Measurements from ENCODE around the gene KDM5C. TPM values are rescaled to one million over a fixed set of nuclear protein-coding genes. Genes with fewer than 3 reads are reported as not detected.

KDM5C gene
- total and polyA plus RNA-seq, 10 donors: 10.4 to 165 (median 114) TPM

GRCh38 chrX:53257670-53258423 lies 32.8 kb upstream of the KDM5C start:
- TF ChIP-seq POLR2AphosphoS5 (IDR thresholded peaks at IDR 0.05) (no peak), POLR2A (IDR thresholded peaks at IDR 0.05) (no peak)
- TF ChIP-seq, protein P1, sequence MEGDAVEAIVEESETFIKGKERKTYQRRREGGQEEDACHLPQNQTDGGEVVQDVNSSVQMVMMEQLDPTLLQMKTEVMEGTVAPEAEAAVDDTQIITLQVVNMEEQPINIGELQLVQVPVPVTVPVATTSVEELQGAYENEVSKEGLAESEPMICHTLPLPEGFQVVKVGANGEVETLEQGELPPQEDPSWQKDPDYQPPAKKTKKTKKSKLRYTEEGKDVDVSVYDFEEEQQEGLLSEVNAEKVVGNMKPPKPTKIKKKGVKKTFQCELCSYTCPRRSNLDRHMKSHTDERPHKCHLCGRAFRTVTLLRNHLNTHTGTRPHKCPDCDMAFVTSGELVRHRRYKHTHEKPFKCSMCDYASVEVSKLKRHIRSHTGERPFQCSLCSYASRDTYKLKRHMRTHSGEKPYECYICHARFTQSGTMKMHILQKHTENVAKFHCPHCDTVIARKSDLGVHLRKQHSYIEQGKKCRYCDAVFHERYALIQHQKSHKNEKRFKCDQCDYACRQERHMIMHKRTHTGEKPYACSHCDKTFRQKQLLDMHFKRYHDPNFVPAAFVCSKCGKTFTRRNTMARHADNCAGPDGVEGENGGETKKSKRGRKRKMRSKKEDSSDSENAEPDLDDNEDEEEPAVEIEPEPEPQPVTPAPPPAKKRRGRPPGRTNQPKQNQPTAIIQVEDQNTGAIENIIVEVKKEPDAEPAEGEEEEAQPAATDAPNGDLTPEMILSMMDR (IDR thresholded peaks at IDR 0.05 in 8 of 11, conservative IDR thresholded peaks at IDR 0.05 in 3 of 11): no peak
- no peak overlapping the region for H3K27ac ChIP-seq
- no peak for DNase-seq
- H3K4me1 ChIP-seq: peaks cover 0 to 16% (median 0%) of the 10 kb centered on the region in 6 donors
- H3K9me3 ChIP-seq: no peaks in the 10 kb centered on the region
- intact Hi-C loops (cut with DNase I; ENCODE audit: low total_unique reads): no loop called here
- WGBS, 5 donors: 79 to 96% (median 90%) methylated on average over 5 to 6 of the region's 6 CpGs
- peaks cover 0 to 18% (median 0%) of the 10 kb centered on the region in 7 donors for H3K27me3 ChIP-seq (replicated peaks in 1 of 7)
- H3K4me3 ChIP-seq: no peak overlapping the region
- no peaks in the 10 kb centered on the region for H3K36me3 ChIP-seq

DNA sequence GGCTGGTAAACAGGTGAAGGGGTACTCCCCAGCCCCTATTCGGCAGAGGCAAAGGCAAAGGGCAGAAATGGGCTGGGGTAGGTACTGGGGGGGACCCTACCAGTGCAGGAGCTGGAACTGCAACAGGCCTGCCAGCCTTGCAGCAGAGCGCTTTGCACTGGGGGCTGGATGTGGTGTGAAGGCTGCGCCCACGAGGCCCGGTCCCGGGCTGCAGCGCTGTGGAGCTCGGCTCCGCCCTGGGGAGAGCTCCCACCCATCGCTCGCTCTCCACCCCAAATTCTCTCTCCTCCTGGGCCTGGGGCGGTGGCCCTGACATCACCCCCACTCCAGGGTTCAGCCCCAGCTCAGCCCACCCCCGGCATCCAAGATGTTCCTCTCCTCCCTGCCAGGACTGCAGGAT lies 32.2 kb upstream of the KDM5C start:
- 81 to 97% (median 91%) methylated on average over 9 to 13 of the region's 13 CpGs for WGBS, 5 donors
- no peak for TF ChIP-seq POLR2A (IDR thresholded peaks at IDR 0.05)
- TF ChIP-seq, protein P1 (IDR thresholded peaks at IDR 0.05 in 8 of 11, conservative IDR thresholded peaks at IDR 0.05 in 3 of 11): no peak
- no peak for TF ChIP-seq POLR2AphosphoS5 (IDR thresholded peaks at IDR 0.05)
- no peak overlapping the region for H3K27ac ChIP-seq

GRCh38 chrX:53256446-53257041 lies 31.5 kb upstream of the KDM5C start:
- no peak overlapping the region for H3K27ac ChIP-seq
- TF ChIP-seq POLR2A (IDR thresholded peaks at IDR 0.05): no peak
- TF ChIP-seq POLR2AphosphoS5 (IDR thresholded peaks at IDR 0.05): no peak
- TF ChIP-seq, protein P1 (IDR thresholded peaks at IDR 0.05 in 8 of 11, conservative IDR thresholded peaks at IDR 0.05 in 3 of 11): no peak
- H3K9me3 ChIP-seq: no peaks in the 10 kb centered on the region
- intact Hi-C loops (cut with DNase I; ENCODE audit: low total_unique reads): no loop called here
- WGBS, 5 donors: 56 to 88% (median 79%) methylated on average over 9 to 17 of the region's 17 CpGs
- peaks cover 0 to 18% (median 0%) of the 10 kb centered on the region in 7 donors for H3K27me3 ChIP-seq (replicated peaks in 1 of 7)
- H3K4me1 ChIP-seq: peaks cover 0 to 4% (median 0%) of the 10 kb centered on the region in 6 donors
- H3K4me3 ChIP-seq: no peak overlapping the region
- H3K36me3 ChIP-seq: no peaks in the 10 kb centered on the region
- DNase-seq: peak; percentile 67

More for the DNA sequence above, 32.2 kb upstream of the KDM5C start:
- intact Hi-C loops (cut with DNase I; ENCODE audit: low total_unique reads): no loop called here
- Histone ChIP-seq H3K27me3 (replicated peaks in 1 of 7) (peaks cover 0 to 18% (median 0%) of the 10 kb centered on the region in 7 donors), H3K9me3 (no peaks in the 10 kb centered on the region), H3K4me3 (no peak overlapping the region), H3K4me1 (peaks cover 0 to 10% (median 0%) of the 10 kb centered on the region in 6 donors), H3K36me3 (no peaks in the 10 kb centered on the region)
- DNase-seq: peak; percentile 47

DNA sequence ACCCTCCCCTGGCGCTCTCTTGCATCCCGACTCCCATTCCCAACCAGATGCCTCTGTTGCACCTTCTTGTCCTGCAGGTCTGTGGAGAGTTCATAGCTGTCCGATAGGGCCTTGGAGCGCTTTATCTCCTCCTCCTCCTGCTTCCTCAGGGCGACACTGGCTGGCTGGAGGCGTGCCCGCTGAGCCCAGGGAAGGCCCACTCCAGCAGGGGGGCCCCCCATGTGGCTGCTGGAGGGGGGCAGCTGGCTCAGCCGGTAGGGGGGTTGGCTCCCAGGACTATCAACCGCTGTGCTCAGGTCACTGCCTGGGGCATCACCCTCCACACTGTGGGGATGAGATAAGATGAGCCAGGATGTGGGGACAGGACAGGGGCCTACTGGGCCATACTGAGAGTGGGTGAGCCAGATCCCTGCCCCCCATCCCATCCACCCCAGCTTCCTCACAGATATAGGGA lies 30.8 kb upstream of the KDM5C start:
- no peak overlapping the region for H3K27ac ChIP-seq

More for the DNA sequence above, 30.8 kb upstream of the KDM5C start:
- Histone ChIP-seq H3K4me3 (no peak overlapping the region), H3K36me3 (no peaks in the 10 kb centered on the region), H3K27me3 (replicated peaks in 1 of 7) (peaks cover 0 to 18% (median 0%) of the 10 kb centered on the region in 7 donors), H3K4me1 (no peaks in the 10 kb centered on the region), H3K9me3 (no peaks in the 10 kb centered on the region)
- intact Hi-C loops (cut with DNase I; ENCODE audit: low total_unique reads): no loop called here
- 60 to 69% (median 66%) methylated on average over 7 to 9 of the region's 9 CpGs; no CpG with 5 or more reads in 1 of the 5 donors for WGBS, 5 donors
- no peak for TF ChIP-seq POLR2A (IDR thresholded peaks at IDR 0.05)
- TF ChIP-seq POLR2AphosphoS5 (IDR thresholded peaks at IDR 0.05): no peak
- TF ChIP-seq, protein P1 (IDR thresholded peaks at IDR 0.05 in 8 of 11, conservative IDR thresholded peaks at IDR 0.05 in 3 of 11): no peak
- peak; percentile 56 for DNase-seq

All from spleen (tissue), 11 donors.